ENCODE data around the gene CDH24. TPM values are rescaled to one million over a fixed set of nuclear protein-coding genes. Genes with fewer than 3 reads are reported as not detected.

Gene CDH24
- polyA plus RNA-seq, 1 donor, result 3.8 TPM

DNA sequence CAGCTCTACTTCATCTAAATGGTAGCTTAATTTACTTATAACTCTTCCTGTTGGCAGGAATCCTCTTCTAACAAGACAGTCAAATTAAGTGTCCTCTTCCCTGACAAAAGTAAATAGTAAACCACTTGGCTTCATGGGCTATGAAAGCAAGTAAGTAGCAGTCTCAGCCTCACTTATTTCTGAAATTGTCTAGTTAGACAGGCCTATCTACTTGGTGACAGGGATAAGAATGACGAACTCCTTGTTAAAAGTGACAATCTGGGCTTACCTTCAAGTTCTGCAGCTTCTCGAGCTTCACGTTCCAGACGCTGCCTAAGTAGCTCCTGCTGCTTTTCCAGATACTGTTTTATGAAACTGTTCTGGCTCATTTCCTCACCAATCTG lies 32.9 kb upstream of the CDH24 start:
- no peak for DNase-seq (ENCODE audit: low read depth)

GRCh38 chr14:23089498-23090253 lies 32.4 kb upstream of the CDH24 start:
- no peak for DNase-seq (ENCODE audit: low read depth)

GRCh38 chr14:23086565-23086964 lies 29.2 kb upstream of the CDH24 start:
- no peak for DNase-seq (ENCODE audit: low read depth)

- DNase-seq (ENCODE audit: low read depth), result no peak
Observed at GRCh38 chr14:23085458-23085857, 28.1 kb upstream of the CDH24 start.

GRCh38 chr14:23080474-23080873 lies 23.2 kb upstream of the CDH24 start:
- no peak for DNase-seq (ENCODE audit: low read depth)

- DNase-seq (ENCODE audit: low read depth), result no peak
Observed at GRCh38 chr14:23079716-23080115, 22.4 kb upstream of the CDH24 start.

GRCh38 chr14:23078692-23079116 lies 21.4 kb upstream of the CDH24 start:
- DNase-seq (ENCODE audit: low read depth), result no peak

- DNase-seq (ENCODE audit: low read depth), result no peak
Observed at GRCh38 chr14:23077962-23078361, 20.6 kb upstream of the CDH24 start.

DNA sequence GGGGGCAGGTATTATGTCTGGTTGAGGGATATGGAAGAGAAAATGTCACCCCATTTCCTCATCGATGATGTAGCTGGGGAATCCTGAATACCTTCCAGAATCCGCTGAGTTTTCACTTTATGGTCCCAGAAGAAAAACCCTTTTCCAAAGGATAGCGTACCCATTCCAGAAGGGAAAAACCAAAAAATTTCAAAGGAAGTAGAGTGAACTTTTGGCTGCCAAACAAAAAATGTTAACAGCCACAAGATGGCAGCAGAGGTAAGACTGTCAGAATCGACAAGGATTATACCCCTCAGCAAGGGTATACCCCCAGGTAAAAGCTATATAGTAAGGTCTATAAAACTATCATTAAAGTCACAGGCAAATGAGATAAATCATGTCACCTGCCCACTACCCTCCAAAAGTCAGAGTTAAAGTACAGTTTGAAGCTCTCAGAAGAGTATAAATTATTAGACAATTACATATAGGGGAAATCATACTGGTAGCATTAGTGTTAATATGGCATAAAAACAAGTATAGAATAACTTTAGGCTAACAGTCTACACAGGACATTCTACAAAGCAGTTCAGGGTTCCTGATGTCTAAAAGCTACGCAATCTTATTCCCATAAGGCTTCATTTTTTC lies 19.6 kb upstream of the CDH24 start:
- no peak for DNase-seq (ENCODE audit: low read depth)

- no peak for DNase-seq (ENCODE audit: low read depth)
Observed at GRCh38 chr14:23074906-23075305, 17.6 kb upstream of the CDH24 start.

GRCh38 chr14:23071921-23072539 lies 14.7 kb upstream of the CDH24 start:
- no peak for DNase-seq (ENCODE audit: low read depth)

GRCh38 chr14:23071244-23071920 lies 14.1 kb upstream of the CDH24 start:
- DNase-seq (ENCODE audit: low read depth), result peak; percentile 57

GRCh38 chr14:23070262-23071129 lies 13.2 kb upstream of the CDH24 start:
- DNase-seq (ENCODE audit: low read depth), result no peak

GRCh38 chr14:23069413-23069806 lies 12.1 kb upstream of the CDH24 start:
- no peak for DNase-seq (ENCODE audit: low read depth)

- peak; percentile 79 for DNase-seq (ENCODE audit: low read depth)
Observed at GRCh38 chr14:23068789-23069412, 11.6 kb upstream of the CDH24 start.

- DNase-seq (ENCODE audit: low read depth), result no peak
Observed at GRCh38 chr14:23067847-23068788, 10.8 kb upstream of the CDH24 start.

GRCh38 chr14:23066855-23067744 lies 9.8 kb upstream of the CDH24 start:
- DNase-seq (ENCODE audit: low read depth), result no peak

GRCh38 chr14:23066368-23066767 lies 9.0 kb upstream of the CDH24 start:
- no peak for DNase-seq (ENCODE audit: low read depth)

DNA sequence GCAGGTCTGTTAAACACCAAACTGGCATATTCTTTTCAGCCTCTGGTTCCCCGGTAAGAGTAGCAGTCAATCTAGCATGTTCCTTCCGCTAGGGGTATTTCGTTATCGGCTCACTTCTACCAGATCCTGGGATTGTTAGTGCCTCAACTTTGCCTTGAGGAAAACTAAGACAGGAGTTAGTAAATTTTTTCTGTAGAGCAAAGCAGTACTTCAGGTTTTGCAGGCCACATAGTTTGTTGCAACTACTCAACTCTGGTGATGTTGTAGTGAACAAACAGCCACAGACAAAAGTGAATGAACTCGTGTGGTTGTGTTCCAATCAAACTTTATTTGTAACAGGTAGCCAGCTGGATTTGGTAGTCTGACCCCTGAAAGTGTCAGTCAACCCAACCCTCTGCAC lies 6.3 kb upstream of the CDH24 start:
- no peak for DNase-seq (ENCODE audit: low read depth)

Data from forelimb muscle (tissue), 1 donor.